GM19099 (cell line): ENCODE results near the gene N4BP2.

Experiments
- POLR2A ChIP-seq: IDR thresholded peaks from 3 replicates; pipeline ENCODE4 v1.6.1; 2011; ENCODE audit warnings: low read depth; ENCODE audit not compliant: insufficient read length; ENCODE audit errors: extremely low read depth

N4BP2 gene

DNA sequence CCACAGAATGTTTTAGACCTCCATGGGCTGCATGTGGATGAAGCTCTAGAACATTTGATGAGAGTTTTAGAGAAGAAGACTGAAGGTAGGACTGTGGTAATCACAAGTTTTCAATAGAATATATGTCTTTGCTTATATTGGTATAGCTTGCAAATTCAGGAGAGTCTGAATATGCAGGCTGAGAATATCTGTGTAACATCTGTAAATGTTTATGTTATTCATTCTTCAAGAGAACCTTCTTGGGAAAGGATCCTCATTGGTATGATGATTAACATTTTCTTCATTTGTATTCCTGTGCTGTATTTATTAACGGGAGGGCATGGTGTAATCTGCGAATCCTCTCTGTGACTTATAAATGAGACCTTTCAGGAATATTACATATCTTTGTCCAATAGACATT is 88.1 kb downstream of the N4BP2 start:
- TF ChIP-seq POLR2A, result no peak

DNA sequence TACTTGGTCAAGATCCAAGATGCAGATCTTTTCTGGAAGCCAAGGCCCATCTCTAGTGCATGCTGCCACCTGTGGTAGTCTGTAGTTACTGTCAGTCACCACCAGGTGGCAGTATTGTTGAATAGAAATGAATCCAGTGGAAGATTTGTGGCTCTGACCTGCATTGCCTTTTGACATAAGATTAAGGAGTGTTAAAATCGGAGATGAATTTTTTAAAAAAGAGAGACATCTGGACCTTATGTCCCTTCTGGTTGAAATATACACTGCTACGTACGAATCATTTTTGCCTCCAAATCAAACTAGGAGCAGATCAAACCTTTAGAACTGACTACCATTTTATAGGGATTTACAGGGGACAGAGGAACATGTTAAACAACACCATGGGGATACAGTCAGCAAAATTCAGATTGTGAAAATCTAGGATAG is 93.3 kb downstream of the N4BP2 start:
- TF ChIP-seq POLR2A, result no peak

DNA sequence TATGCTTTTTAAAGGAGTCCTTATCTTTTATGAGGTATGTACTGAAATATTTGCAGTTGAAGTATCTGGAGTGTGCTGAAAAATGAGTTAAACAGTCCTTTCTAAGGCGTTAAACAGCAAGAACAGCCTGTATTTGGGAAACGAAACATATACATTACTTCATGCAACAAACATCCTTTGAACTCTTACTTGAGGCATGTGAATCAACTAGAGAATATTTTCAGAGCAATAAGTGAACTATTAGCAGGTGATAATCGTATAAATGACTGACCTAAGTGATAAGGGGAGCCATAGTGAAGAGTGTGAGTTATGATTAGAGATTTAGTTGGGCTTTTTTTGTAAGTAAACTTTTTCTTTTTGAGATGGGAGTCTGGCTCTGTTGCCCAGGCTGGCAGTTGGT is 94.3 kb downstream of the N4BP2 start:
- no peak for TF ChIP-seq POLR2A

DNA sequence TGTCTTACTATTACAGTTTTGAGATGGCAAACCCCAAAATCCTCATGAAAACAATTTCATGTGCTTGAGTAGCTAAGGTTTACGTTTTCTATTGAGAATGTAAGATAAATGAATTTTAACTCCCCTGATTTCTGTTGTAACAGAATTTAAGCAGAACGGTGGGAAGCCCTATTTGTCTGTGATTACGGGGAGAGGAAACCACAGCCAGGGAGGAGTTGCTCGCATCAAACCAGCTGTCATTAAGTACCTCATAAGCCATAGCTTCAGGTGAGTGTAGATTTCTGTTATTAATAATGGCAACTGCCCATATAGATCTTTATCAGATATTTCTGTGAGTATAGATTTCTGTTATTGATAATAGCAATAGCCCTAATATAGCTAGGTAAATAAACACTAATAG is 96.0 kb downstream of the N4BP2 start:
- TF ChIP-seq POLR2A, result no peak

DNA sequence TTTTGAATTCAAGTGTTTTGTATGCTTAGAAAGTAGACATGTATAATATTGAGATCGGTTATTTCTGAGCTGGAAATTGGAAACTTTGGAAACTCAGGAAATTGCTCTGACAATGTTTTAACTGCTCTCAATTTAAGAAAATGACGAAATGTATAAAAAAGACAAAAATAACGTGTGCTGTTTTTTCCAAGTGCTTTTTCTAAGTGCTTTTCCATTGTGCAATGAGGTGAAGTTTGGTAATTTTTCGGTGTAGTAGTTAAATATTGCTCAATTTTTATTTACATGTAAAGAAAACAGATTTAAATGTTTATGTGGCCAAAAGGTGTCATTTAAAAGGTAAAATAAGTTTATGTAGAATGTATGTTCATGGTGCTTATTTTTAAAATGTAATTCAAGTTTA is 100.8 kb downstream of the N4BP2 start:
- no peak for TF ChIP-seq POLR2A

DNA sequence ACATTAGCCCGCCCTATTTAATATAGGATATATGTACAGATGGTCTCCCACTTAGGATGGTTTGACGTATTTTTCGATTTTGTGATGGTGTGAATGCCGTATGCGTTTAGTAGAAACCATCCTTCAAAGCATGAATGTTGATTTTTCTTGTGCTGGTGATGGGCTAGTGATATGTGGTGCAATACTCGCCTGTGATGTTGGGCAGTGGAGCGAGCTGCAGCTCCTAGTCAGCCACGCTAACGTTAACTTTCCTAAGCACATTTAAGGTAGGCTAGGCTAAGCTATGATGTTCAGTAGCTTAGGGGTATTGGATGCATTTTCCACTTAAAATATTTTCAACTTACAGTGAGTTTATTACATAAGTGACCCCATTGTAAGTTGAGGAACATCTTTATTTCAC is 103.6 kb downstream of the N4BP2 start:
- TF ChIP-seq POLR2A, result no peak

DNA sequence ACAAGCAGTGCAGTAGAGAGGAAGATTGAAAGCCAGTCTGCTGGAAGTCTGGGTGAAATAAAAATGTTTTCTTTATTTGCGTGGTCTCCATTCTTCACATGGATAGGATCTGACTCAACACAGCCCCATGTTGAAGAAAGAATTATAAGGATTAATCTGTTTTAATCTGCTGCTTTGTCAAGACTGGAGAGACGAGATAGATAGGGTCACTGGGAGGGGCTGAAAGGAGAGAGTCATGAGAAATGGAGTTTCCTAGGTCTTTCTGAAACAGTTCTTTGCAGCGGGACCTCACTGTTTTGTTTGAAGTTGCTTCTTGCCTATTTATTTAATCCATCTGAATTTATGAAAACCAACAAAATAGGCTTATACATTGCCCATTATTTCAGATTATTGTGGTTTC is 107.8 kb downstream of the N4BP2 start:
- no peak for TF ChIP-seq POLR2A

DNA sequence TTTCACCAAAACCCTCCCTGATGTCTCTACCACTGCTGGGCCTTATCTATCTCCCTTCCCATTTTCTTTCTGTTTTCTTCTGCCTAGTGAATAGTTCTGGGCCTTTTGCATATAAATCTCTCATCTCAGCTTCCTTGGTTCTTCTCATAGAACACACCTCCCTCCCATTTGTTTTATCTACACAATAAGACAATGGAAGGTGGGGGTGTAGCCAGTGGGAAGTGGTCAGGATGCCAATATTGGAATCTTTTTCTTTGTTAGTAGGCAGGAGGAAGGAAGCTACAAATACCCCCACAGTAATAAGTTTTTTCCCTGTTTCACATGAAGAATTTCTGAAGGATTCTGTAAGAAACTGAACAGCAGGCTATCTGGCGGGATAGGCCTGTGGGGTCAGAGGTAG is 109.3 kb downstream of the N4BP2 start:
- TF ChIP-seq POLR2A, result no peak

DNA sequence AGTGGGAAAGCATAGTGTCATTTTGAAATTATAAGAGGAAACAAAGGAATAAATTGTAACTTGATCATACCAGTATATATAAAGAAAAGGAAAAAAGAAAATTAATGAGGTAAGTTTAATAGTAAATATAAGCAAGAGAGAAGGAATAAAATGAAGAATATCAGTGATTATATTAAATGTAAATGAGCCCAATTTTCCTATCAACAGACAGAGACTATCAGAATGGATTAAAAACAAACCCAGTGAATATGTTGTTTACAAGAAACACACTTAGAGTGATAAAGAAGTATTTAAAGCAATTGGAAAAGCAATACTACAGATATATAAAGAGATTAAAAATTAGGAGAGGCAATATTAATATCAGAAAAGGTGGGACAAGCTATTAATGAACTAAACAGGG is 111.4 kb downstream of the N4BP2 start:
- no peak for TF ChIP-seq POLR2A

DNA sequence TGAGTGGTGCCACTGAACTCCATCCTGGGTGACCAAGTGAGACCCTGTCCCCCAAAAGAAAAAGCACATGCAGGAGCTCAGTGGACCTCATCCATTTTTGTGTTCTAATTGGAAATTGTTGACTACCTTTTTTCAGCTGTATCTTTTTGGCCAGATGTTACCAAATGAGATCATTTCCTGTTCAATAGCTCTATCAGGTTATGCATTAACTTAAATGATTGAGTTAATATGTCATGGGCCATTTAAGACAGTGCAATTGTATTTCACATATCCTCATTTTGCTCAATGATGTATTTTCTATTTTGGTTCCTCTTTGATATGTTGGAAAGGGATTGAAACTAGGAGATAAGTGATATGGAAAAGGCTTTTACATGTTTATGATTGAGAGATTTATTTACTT is 113.9 kb downstream of the N4BP2 start:
- TF ChIP-seq POLR2A, result no peak

DNA sequence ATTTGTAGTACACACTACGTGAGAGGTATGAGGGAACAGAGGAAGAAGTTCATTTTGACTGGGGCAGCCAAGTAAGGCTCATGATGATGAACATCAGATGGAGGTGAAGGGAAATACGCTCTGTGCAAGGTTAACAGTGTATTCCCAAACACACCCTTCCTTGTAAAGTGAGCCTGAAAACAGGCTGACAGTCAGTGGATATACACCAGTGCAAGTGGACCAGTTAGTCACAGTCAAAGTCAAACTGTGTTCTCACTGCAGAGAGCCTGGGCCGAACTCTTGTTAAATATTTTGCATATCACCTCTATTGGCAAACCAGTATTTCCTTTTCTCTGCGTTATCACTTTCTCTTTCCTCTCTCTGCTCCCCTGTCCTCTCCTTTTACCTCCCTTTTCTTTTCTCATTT is 116.8 kb downstream of the N4BP2 start:
- peak; percentile 32 for TF ChIP-seq POLR2A

DNA sequence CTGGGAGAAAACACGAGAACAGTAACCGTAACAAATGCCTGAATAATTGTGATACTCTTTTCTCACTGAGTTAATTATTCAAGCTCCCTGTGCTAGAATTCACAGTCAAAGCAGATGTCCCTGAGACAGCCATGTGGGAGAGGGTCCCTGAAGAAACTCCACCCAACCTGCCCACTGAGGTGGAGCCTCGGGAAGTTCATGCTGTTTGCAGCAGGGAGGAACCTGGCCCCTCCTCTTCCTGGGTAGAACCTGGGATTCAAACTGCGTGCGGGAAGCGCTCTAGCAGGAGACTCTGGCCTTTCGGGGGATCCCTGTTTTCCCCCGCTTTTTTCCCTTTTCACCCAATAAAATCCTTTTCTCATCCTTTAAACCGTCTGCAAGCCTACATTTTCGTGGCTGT is 120.0 kb downstream of the N4BP2 start:
- TF ChIP-seq POLR2A, result no peak

DNA sequence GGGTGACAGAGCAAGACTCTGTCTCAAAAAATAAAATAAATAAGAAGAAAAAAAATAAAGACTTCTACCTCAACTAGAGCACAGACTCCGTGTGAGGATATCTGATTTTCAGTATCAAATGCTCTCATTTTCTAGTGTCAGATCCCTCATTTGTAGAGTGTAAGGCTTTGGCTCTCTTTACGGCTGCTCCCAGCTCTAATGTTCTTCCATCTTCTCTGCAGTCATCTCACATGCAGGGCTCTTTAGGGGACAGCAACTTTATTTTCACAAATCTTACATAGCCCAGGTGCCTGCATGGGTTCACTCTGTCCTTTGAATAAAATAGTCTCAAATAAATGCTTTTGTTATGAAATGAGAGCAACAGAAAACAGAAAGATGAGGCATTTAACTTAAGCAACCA is 120.9 kb downstream of the N4BP2 start:
- no peak for TF ChIP-seq POLR2A

DNA sequence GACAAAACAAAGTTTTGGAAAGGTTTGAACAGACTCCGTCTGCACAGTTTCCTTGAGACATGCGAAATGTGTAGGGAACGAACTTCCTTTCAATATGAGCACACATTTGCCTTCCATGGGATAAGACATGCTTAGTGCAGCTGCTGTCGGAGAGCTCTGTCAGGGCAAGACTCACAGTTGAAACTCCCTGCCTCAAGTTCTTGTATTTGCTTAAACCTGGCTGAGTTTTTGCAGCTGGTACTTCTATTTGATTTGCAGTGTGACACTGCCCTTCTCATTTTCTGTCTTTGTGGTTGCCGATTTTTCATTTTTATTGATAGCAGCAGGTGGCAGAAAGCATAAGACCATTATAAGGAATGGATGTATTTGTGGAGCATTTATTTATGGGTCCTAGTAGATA is 122.0 kb downstream of the N4BP2 start:
- TF ChIP-seq POLR2A, result no peak

DNA sequence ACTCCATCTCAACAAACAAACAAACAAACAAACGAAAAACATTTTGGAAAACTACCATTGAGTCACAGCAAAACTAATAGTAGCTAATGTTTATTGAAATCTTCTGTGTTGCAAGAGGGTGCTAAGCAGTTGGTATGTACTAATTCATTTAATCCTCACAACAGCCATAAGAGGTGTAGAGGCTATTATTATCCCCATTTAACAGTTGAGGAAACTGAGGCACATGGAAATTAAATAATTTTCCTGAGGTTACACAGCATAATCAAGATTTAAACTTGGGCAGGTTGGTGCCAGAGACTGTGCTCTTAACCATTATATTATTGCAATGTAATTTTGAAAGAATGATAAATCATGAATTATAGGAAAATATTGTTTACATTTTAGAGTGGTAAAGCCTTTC is 122.7 kb downstream of the N4BP2 start:
- TF ChIP-seq POLR2A, result no peak

DNA sequence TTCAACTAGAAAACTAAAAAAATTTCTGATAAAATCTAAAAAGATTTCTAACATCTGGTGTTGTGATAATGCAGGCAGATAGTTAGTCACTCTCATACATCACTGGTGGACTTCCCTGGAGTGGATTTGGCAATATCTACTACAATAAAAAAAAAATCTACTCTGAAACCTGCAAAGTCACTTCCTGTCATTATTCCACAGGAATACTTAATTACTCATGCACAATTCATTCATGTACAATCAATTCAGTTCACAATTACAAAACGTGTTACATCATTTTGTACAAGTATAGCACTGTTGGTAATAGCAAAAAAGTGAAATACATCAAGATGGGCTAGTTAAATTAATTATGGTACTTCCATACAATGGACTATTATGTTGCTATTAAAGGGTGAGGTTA is 123.7 kb downstream of the N4BP2 start:
- TF ChIP-seq POLR2A, result no peak

DNA sequence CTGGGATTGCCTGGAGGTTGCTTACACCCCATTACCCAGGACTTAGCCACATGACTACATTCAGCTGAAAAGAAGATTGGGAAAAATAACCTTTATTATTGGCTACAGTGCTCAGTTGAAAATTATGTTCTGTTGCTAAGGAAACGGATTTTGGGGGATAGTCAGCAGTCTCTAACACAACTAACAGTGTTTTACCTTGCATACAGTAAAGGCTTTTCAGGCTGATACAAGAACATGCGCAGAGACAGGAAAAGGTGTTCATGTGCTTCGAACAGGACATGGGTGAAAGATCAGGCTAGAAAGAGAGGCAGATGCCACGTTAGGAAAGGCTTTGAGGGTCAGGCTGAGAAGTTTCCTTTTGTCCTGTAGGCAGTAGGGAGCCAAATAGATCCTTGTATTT is 125.4 kb downstream of the N4BP2 start:
- TF ChIP-seq POLR2A, result no peak

DNA sequence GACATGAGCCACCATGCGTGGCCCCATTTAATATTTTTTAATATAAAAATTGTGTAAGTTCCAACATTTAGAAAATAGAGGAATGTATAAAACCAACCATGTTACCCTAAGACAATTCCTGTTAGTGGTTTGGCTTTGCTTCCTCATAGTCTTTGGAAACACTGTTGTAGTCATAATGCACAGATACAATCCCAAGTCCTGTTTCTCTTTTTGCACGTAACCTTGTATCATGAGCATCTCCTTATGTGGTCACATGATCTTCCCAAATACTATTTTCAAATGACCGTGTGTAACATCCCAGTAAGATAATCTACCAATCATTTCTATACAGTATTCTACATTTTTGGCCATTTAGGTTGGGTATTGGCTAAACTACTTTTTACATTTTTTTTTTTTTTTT is 126.3 kb downstream of the N4BP2 start:
- no peak for TF ChIP-seq POLR2A
